DMS153 treated with DMSO at 0.1 percent for 48 hours (cell line): Measurements from ENCODE around the gene ARHGEF11.

Experiments
- DNase-seq: peaks from one replicate; lab custom pipeline; 2025; ENCODE audit not compliant: unreplicated experiment; lab: John Stamatoyannopoulos, UW

The ARHGEF11 gene

GRCh38 chr1:156897078-156897825, 148.3 kb downstream of the ARHGEF11 start:
- no peak for DNase-seq

- DNase-seq, result no peak
Observed at GRCh38 chr1:156896490-156897033, 149.0 kb downstream of the ARHGEF11 start.

- DNase-seq, result no peak
Observed at GRCh38 chr1:156895927-156896326, 149.6 kb downstream of the ARHGEF11 start.

GRCh38 chr1:156895455-156895812, 150.1 kb downstream of the ARHGEF11 start:
- DNase-seq, result no peak

GRCh38 chr1:156894711-156895454, 150.7 kb downstream of the ARHGEF11 start:
- no peak for DNase-seq

GRCh38 chr1:156894001-156894400, 151.5 kb downstream of the ARHGEF11 start:
- no peak for DNase-seq

GRCh38 chr1:156893048-156893953, 152.2 kb downstream of the ARHGEF11 start, which contains the start of gene PEAR1:
TSS of gene PEAR1 (plus strand) at chr1:156893718. CDS start at chr1:156903927, 10,209 bp downstream.
- no peak for DNase-seq

- DNase-seq, result peak; percentile 80
Observed at GRCh38 chr1:156892190-156893047, 153.1 kb downstream of the ARHGEF11 start.

- peak; percentile 64 for DNase-seq
Observed at GRCh38 chr1:156889802-156890580, 155.6 kb downstream of the ARHGEF11 start.

GRCh38 chr1:156887734-156888133, 157.8 kb downstream of the ARHGEF11 start:
- no peak for DNase-seq

GRCh38 chr1:156887317-156887716, 158.2 kb downstream of the ARHGEF11 start:
- DNase-seq, result no peak

GRCh38 chr1:156886583-156887281, 158.8 kb downstream of the ARHGEF11 start:
- DNase-seq, result no peak

- no peak for DNase-seq
Observed at GRCh38 chr1:156885880-156886355, 159.6 kb downstream of the ARHGEF11 start.

GRCh38 chr1:156885314-156885713, 160.2 kb downstream of the ARHGEF11 start:
- no peak for DNase-seq
